ENCODE measurements around the gene ISM1. TPM values are rescaled to one million over a fixed set of nuclear protein-coding genes. Genes with fewer than 3 reads are reported as not detected.

The ISM1 gene
- total and polyA plus RNA-seq, 2 of the 13 experiments (the other 11 are each of a cell fraction or from before 2014, with no cell fraction given) = 0.40 to 1.4 TPM

GRCh38 chr20:13336308-13337089 is 115.4 kb downstream of the ISM1 start (continued):
- no peak; the same call in 1 of the 2 replicates for TF ChIP-seq ZNF503 (CRISPR knock-in tag; IDR thresholded peaks at IDR 0.05)
- no peak for TF ChIP-seq TRIM24 (CRISPR knock-in tag; IDR thresholded peaks at IDR 0.05)
- TF ChIP-seq TEF (CRISPR knock-in tag; IDR thresholded peaks at IDR 0.05) = no peak
- TF ChIP-seq SUZ12 (IDR thresholded peaks at IDR 0.05; ENCODE audit: low read depth, low read length) = no peak
- TF ChIP-seq SMARCE1 (IDR thresholded peaks at IDR 0.05; ENCODE audit: borderline replicate concordance) = no peak
- no peak for TF ChIP-seq KDM3A (CRISPR knock-in tag; IDR thresholded peaks at IDR 0.05; ENCODE audit: low read depth)
- TF ChIP-seq HCFC1 (IDR thresholded peaks at IDR 0.05; ENCODE audit: low read depth, low read length) = no peak
- TF ChIP-seq, protein P1, sequence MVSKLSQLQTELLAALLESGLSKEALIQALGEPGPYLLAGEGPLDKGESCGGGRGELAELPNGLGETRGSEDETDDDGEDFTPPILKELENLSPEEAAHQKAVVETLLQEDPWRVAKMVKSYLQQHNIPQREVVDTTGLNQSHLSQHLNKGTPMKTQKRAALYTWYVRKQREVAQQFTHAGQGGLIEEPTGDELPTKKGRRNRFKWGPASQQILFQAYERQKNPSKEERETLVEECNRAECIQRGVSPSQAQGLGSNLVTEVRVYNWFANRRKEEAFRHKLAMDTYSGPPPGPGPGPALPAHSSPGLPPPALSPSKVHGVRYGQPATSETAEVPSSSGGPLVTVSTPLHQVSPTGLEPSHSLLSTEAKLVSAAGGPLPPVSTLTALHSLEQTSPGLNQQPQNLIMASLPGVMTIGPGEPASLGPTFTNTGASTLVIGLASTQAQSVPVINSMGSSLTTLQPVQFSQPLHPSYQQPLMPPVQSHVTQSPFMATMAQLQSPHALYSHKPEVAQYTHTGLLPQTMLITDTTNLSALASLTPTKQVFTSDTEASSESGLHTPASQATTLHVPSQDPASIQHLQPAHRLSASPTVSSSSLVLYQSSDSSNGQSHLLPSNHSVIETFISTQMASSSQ (IDR thresholded peaks at IDR 0.05; ENCODE audit: low read depth) = peak; percentile 90
- TF ChIP-seq, protein P1 (CRISPR knock-in tag; IDR thresholded peaks at IDR 0.05; ENCODE audit: borderline replicate concordance) = peak; percentile 88; the same call in 1 of the 2 replicates
- TF ChIP-seq, protein P2, sequence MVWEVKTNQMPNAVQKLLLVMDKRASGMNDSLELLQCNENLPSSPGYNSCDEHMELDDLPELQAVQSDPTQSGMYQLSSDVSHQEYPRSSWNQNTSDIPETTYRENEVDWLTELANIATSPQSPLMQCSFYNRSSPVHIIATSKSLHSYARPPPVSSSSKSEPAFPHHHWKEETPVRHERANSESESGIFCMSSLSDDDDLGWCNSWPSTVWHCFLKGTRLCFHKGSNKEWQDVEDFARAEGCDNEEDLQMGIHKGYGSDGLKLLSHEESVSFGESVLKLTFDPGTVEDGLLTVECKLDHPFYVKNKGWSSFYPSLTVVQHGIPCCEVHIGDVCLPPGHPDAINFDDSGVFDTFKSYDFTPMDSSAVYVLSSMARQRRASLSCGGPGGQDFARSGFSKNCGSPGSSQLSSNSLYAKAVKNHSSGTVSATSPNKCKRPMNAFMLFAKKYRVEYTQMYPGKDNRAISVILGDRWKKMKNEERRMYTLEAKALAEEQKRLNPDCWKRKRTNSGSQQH (CRISPR knock-in tag; IDR thresholded peaks at IDR 0.05; ENCODE audit: low read depth) = no peak
- no peak for TF ChIP-seq PITX1 (CRISPR knock-in tag; IDR thresholded peaks at IDR 0.05)
- TF ChIP-seq, protein P3, sequence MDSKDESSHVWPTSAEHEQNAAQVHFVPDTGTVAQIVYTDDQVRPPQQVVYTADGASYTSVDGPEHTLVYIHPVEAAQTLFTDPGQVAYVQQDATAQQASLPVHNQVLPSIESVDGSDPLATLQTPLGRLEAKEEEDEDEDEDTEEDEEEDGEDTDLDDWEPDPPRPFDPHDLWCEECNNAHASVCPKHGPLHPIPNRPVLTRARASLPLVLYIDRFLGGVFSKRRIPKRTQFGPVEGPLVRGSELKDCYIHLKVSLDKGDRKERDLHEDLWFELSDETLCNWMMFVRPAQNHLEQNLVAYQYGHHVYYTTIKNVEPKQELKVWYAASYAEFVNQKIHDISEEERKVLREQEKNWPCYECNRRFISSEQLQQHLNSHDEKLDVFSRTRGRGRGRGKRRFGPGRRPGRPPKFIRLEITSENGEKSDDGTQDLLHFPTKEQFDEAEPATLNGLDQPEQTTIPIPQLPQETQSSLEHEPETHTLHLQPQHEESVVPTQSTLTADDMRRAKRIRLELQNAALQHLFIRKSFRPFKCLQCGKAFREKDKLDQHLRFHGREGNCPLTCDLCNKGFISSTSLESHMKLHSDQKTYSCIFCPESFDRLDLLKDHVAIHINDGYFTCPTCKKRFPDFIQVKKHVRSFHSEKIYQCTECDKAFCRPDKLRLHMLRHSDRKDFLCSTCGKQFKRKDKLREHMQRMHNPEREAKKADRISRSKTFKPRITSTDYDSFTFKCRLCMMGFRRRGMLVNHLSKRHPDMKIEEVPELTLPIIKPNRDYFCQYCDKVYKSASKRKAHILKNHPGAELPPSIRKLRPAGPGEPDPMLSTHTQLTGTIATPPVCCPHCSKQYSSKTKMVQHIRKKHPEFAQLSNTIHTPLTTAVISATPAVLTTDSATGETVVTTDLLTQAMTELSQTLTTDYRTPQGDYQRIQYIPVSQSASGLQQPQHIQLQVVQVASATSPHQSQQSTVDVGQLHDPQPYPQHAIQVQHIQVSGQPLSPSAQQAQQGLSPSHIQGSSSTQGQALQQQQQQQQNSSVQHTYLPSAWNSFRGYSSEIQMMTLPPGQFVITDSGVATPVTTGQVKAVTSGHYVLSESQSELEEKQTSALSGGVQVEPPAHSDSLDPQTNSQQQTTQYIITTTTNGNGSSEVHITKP (CRISPR knock-in tag; IDR thresholded peaks at IDR 0.05; ENCODE audit: low read depth) = peak; percentile 29; the same call in 1 of the 2 replicates
- no peak for TF ChIP-seq ZBTB8A (CRISPR knock-in tag; IDR thresholded peaks at IDR 0.05; ENCODE audit: borderline replicate concordance, low read depth)

Measured in HepG2 (cell line).